HG03175 (cell line): ENCODE data around the gene RAB18.
"Not testable (repeated sequence)": the region's sequence is repeated elsewhere in the genome, so short reads cannot be mapped to it uniquely, and the experiment has no call there.

Experiments
- ATAC-seq: cut with Tn5 transposase; IDR thresholded peaks from one replicate; pipeline ENCODE4 v1.9.1; 2021; ENCODE audit warnings: mild to moderate bottlenecking, moderate library complexity; ENCODE audit not compliant: unreplicated experiment

Gene RAB18

GRCh38 chr10:27503498-27504006 is 552 bp upstream of the RAB18 start:
- ATAC-seq = no peak

- ATAC-seq = no peak
Observed at GRCh38 chr10:27504808-27505460, 830 bp downstream of the RAB18 start.

- not testable (repeated sequence) for ATAC-seq
Observed at GRCh38 chr10:27505537-27505936, 1.4 kb downstream of the RAB18 start.

GRCh38 chr10:27506280-27506679 is 2.2 kb downstream of the RAB18 start:
- ATAC-seq = no peak

GRCh38 chr10:27512548-27512947 is 8.4 kb downstream of the RAB18 start:
- ATAC-seq = no peak

- no peak for ATAC-seq
Observed at GRCh38 chr10:27513451-27514191, 9.5 kb downstream of the RAB18 start.

- no peak for ATAC-seq
Observed at GRCh38 chr10:27514243-27514642, 10.1 kb downstream of the RAB18 start.

GRCh38 chr10:27518261-27518660 is 14.2 kb downstream of the RAB18 start:
- no peak for ATAC-seq

GRCh38 chr10:27525819-27526218 is 21.7 kb downstream of the RAB18 start:
- ATAC-seq = no peak

- ATAC-seq = no peak
Observed at GRCh38 chr10:27526242-27526641, 22.1 kb downstream of the RAB18 start.

GRCh38 chr10:27527666-27528295 is 23.7 kb downstream of the RAB18 start:
- no peak for ATAC-seq

- ATAC-seq = no peak
Observed at GRCh38 chr10:27529010-27529783, 25.1 kb downstream of the RAB18 start.

- ATAC-seq = no peak
Observed at GRCh38 chr10:27530477-27530876, 26.4 kb downstream of the RAB18 start.

- ATAC-seq = no peak
Observed at GRCh38 chr10:27531336-27531847, 27.3 kb downstream of the RAB18 start.

- ATAC-seq = no peak
Observed at GRCh38 chr10:27534161-27534700, 30.1 kb downstream of the RAB18 start.

GRCh38 chr10:27535317-27535716 is 31.2 kb downstream of the RAB18 start:
- ATAC-seq = no peak

GRCh38 chr10:27536437-27536836 is 32.3 kb downstream of the RAB18 start:
- no peak for ATAC-seq

- ATAC-seq = no peak
Observed at GRCh38 chr10:27537166-27537565, 33.1 kb downstream of the RAB18 start.

GRCh38 chr10:27537787-27538186 is 33.7 kb downstream of the RAB18 start:
- no peak for ATAC-seq

GRCh38 chr10:27540672-27541071 is 36.6 kb downstream of the RAB18 start:
- no peak for ATAC-seq
